GM21529 (cell line): ENCODE measurements around the gene SPDYE4.

Experiments used
- ATAC-seq: cut with Tn5 transposase; IDR thresholded peaks from one replicate; pipeline ENCODE4 v1.9.1; 2021; ENCODE audit not compliant: unreplicated experiment

The SPDYE4 gene

DNA sequence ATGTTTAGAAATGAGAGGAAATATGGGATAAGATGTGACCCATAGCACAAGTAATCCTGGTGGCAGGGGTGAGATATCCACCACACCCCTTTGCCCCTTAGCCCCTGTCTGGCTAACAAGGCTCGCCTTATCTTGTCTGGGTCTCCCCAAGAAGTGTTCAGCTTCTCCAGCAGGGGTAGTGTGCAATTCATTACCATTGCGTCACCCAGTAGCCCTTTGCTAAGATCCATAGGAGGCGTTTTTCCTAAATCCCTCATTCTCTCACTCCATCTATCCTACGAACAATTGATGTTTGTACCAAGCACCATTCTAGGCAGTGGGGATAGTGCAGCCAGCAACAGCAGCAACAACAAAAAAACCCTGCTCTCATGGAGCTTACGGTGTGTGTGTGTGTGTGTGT is 44.5 kb downstream of the SPDYE4 start:
- no peak for ATAC-seq

GRCh38 chr17:8713315-8713714 is 45.0 kb downstream of the SPDYE4 start:
- ATAC-seq: no peak

DNA sequence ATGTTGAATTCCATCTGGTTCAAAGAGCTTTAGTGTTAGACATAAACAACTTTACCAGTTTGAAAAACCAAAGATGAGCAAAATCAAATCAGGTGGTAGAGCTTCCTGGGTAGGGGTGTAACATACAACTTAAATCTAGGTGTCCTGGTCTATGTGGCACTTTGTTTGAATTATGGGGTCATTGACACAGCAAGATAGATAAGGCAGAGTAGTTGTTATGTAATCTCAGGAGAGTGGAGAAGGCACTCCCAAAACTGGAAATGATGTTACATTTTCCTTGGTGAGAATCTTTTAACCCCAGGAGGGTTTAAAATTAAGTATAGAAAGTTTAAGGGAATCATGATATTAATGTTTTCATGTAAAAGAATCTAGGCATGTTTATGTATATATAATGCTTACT is 45.6 kb downstream of the SPDYE4 start:
- no peak for ATAC-seq

- ATAC-seq: no peak
Observed at GRCh38 chr17:8711291-8711690, 47.1 kb downstream of the SPDYE4 start.

DNA sequence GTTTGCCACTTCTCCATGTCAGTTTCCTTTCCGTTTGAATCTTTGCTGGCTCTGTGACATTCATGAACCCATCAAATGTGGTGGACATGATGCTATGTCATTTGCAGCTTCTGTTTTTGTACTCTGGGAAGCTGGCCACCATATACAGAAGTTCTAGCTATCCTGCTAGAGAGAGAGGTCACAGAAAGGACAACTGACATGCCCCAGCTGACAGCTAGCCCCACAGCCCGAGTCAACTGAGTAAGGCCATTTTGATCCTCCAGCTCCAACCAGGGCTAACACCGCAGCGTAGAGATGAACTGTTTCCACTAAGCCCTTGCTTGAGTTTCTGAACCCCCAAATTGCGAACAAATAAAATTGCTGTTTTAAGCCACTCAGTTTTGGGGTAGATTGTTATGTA is 47.5 kb downstream of the SPDYE4 start:
- ATAC-seq: no peak

GRCh38 chr17:8709006-8709405 is 49.3 kb downstream of the SPDYE4 start:
- no peak for ATAC-seq

DNA sequence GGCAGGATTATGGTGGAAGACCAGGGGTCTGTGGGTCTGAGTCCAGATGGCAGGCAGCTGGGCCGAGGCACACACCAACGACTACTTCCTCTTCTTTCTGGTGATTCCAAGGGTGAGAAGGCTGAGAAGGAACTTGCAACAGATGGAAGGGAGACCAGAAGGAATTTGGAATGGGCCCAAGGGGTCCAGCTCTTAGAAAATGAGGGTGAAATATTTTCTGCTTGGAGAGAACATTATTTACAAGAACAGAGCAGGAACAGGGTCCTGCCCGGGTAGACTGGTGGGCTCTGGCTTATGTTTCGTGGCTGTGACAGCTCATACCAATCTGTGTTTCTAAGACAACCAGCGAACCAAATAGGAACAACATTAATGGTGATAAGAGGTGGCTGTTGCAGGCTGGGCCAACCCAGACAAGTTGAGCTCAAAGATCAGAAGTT is 50.3 kb downstream of the SPDYE4 start:
- ATAC-seq: no peak

DNA sequence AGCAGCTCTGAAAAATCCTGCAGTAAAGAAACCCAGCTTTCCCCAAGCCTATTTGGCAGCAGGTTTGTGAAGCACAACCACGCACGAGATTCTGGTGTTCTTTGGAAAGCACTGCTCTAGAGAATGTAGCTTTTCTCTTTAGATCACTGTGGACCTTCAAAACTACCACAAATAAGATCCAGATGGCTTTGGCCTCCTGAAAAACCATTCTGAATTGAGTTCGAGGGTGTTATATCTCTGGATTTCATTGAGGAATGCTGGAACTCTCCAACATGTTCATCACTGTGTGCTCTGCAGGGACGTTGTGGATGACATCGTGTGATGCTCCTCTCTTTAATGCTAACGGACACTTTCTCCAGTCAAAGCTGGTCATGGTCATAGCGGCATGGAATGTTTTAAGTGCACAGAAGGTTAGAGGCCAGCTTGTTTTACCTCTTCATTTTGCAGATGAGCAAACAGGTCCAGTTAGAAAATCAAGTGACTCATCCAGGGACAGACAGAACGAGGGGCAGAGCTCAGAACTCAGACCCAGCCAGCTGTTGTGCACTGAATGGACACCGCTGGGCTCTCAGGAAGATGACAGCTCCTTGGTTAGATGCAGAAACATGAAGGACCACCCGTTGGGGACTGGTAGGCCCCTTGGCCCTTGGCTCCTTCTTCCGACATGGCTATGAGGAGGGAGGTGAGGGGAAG is 50.9 kb downstream of the SPDYE4 start:
- ATAC-seq: no peak

DNA sequence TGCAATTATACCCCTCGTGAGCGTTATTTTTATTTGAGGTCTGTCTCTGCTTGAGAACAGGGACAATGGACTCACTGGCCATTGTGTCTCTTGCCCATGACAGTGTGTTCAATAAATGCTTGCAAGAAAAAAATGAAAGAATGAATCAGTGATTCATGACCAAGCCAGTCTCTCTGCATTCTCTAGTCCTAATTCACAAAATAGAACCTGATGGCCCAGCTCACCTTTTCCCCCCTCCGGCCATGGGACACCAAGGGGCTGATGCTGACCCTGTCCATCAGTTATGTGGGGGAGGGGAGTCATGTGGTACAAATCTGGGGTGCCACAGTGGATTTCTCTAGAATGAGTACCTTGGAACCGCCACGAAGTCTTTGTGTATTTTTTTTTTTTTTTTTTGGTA is 51.9 kb downstream of the SPDYE4 start:
- ATAC-seq: no peak

GRCh38 chr17:8705427-8705826 is 52.9 kb downstream of the SPDYE4 start:
- ATAC-seq: no peak

GRCh38 chr17:8703001-8703400 is 55.3 kb downstream of the SPDYE4 start:
- ATAC-seq: no peak

DNA sequence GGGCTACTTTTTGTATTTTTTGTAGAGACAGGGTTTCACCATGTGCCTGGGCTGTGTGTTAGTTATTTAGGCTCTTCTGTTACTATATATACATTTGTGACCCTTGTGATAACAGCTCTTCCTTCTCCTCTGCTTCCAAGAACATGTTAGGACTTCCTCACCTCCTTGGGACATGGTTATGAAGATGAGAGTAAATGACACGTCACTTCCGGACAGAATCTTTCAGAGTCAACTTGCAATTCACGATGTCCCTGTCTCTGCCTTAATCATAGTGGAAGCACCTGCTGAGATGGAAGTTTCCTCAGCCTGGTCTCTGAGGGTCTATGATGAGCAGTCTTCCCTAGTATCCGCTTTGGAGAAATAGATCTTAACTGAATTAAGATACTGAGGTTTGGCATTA is 56.6 kb downstream of the SPDYE4 start:
- no peak for ATAC-seq

DNA sequence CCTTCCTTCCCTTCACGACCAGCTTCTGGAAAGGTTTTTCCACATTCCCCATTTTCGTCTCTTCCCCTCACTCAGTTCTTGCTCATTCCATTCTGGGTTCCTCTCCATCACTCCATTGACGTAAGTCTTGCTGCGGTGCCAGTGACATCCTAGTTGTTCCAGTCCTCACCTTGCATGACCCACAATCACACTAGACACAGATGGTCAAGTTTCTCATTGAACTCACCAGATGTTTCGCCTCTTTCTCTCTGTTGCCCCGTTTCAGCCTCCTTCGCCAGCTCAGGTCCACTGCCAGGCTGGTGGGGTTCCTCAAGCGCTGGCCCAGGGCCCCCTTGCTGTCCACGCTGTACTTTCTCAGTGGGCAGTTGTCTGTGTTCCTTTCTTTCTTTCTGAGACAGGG is 57.1 kb downstream of the SPDYE4 start:
- no peak for ATAC-seq
